Gastrocnemius medialis (tissue), 4 donors: ENCODE data around the gene ACACA.

Source experiments
- CTCF ChIP-seq, 5 experiments: fragments of 450-650 bp in 3 of 5; fragments of 200-600 bp in 2 of 5; sonication (generic) in 2 of 5; IDR thresholded peaks in 4 of 5; conservative IDR thresholded peaks in 1 of 5; 1 replicate in 4 of 5; 2 replicates in 1 of 5; pipeline ENCODE4 v1.5.1; 2016 to 2019; ENCODE audit warnings: antibody characterized with exemption in 5 of 5, mild to moderate bottlenecking in 3 of 5, moderate library complexity in 3 of 5
- POLR2A ChIP-seq, 2 donors: fragments of 450-650 bp; IDR thresholded peaks; one replicate each; pipeline ENCODE4 v1.6.1; 2017; ENCODE audit warnings: antibody characterized with exemption in 2 of 2, mild to moderate bottlenecking in 2 of 2, moderate library complexity in 2 of 2

- no peak for TF ChIP-seq POLR2A (IDR thresholded peaks at IDR 0.05)
- TF ChIP-seq CTCF (IDR thresholded peaks at IDR 0.05 in 4 of 5, conservative IDR thresholded peaks at IDR 0.05 in 1 of 5), result no peak
Observed at GRCh38 chr17:37069087-37069486, 337.5 kb downstream of the ACACA start.
